ENCODE data around the gene AK8. TPM values are rescaled to one million over a fixed set of nuclear protein-coding genes. Genes with fewer than 3 reads are reported as not detected.

Gene AK8
- polyA plus RNA-seq, 1 of the 3 experiments (the other 2 are of a cell fraction): 0.77 TPM

DNA sequence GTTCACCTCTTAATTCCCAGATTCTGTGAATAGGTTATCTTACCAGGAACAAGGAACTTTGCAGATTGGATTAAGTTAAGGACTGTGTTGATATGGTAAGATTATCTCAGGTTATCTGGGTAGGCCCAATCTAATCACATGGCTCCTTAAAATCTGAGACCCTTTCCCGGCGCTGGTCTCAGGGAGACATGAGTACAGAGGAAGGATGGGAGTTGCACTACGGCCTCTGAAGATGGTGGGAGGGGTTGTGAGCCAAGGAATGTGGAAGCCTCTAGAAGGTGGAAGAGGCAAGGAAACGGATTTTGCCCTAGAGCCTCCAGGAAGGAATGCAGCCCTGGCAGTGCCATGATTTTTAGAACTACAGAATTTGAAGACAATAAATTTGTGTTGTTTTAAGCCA is 95.1 kb downstream of the AK8 start:
- WGBS (ENCODE audit: low lambda C conversion rate): 36% methylated on average over 4 of the region's 4 CpGs
- POLR2A ChIA-PET: no interaction called here
- CTCF ChIA-PET: no interaction called here

DNA sequence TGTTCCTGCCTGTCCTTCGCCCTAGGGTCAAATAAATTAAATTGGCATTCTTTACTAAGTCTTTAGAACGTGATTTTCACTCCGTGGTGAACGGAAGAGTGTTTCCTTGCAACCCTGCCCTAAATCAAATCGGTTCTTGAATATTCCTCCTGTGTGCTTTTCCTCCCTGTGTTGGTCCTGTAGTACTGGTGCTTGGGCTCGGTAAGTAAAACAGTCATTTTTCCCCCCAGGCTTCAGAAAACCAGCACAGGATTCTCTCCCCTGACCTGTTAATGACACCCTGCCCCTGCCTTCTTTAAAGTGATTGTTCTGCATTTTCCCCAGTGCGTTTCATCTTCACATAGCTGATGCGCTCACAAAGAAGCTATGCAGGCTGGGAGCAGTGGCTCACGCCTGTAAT is 96.0 kb downstream of the AK8 start:
- Histone ChIP-seq H3K27me3 (ENCODE audit: insufficient read depth) (no peaks in the 10 kb centered on the region; the same call in 1 of the 2 replicates), H3K4me1 (ENCODE audit: control insufficient read depth in 1 of 2, insufficient read depth in 2 of 2, low read depth in 1 of 2, low read length in 1 of 2) (peaks cover 0 to 9% of the 10 kb centered on the region in 2 experiments; a peak in 1 of 4 replicates), H4K20me1 (ENCODE audit: insufficient read depth) (no peaks in the 10 kb centered on the region), H3K9me3 (no peaks in the 10 kb centered on the region), H3F3A (replicated peaks; ENCODE audit: insufficient read depth) (no peaks in the 10 kb centered on the region), H3K27ac (ENCODE audit: low read depth in 2 of 2, low read length in 1 of 2) (no peak overlapping the region), H3K36me3 (replicated peaks in 1 of 2; ENCODE audit: control insufficient read depth in 1 of 2, insufficient read depth in 2 of 2, low read length in 1 of 2) (no peaks in the 10 kb centered on the region), H3K9ac (no peak overlapping the region), H3K4me2 (no peak overlapping the region), H3K79me2 (ENCODE audit: insufficient read depth) (no peaks in the 10 kb centered on the region), H2AFZ (ENCODE audit: low read depth) (no peak overlapping the region), H3K9me2 (no peaks in the 10 kb centered on the region), H3K4me3 (ENCODE audit: low read depth in 2 of 2, low read length in 1 of 2) (no peak overlapping the region)
- no peak for DNase-seq
- TF ChIP-seq, protein P1, sequence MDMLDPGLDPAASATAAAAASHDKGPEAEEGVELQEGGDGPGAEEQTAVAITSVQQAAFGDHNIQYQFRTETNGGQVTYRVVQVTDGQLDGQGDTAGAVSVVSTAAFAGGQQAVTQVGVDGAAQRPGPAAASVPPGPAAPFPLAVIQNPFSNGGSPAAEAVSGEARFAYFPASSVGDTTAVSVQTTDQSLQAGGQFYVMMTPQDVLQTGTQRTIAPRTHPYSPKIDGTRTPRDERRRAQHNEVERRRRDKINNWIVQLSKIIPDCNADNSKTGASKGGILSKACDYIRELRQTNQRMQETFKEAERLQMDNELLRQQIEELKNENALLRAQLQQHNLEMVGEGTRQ (IDR thresholded peaks at IDR 0.05; ENCODE audit: borderline replicate concordance, low read depth, low read length): no peak
- TF ChIP-seq POLR2AphosphoS5 (IDR thresholded peaks at IDR 0.05; ENCODE audit: low read depth, low read length) (no peak), FOSL2 (IDR thresholded peaks at IDR 0.05; ENCODE audit: borderline replicate concordance, low read depth) (no peak), JUND (IDR thresholded peaks at IDR 0.05) (no peak), RCOR1 (IDR thresholded peaks at IDR 0.05; ENCODE audit: low read length) (no peak), MXI1 (IDR thresholded peaks at IDR 0.05; ENCODE audit: low read depth, low read length) (no peak), TAF1 (IDR thresholded peaks at IDR 0.05; ENCODE audit: borderline replicate concordance, low read depth, low read length) (no peak), SMC3 (IDR thresholded peaks at IDR 0.05; ENCODE audit: low read depth, low read length) (no peak), RAD21 (IDR thresholded peaks at IDR 0.05; ENCODE audit: low read length) (no peak)
- TF ChIP-seq, protein P2, sequence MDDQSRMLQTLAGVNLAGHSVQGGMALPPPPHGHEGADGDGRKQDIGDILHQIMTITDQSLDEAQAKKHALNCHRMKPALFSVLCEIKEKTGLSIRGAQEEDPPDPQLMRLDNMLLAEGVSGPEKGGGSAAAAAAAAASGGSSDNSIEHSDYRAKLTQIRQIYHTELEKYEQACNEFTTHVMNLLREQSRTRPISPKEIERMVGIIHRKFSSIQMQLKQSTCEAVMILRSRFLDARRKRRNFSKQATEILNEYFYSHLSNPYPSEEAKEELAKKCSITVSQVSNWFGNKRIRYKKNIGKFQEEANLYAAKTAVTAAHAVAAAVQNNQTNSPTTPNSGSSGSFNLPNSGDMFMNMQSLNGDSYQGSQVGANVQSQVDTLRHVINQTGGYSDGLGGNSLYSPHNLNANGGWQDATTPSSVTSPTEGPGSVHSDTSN (IDR thresholded peaks at IDR 0.05): no peak
- POLR2A ChIA-PET: no interaction called here
- CTCF ChIA-PET: interaction anchor here (3.0 kb wide), 1 partner anchor 13 kb away, joined by 14 read pairs; no protein-coding TSS in a partner anchor
- 56% methylated on average over 9 of the region's 9 CpGs for WGBS (ENCODE audit: low lambda C conversion rate)

More for the DNA sequence above, 95.1 kb downstream of the AK8 start:
- Histone ChIP-seq H3K4me3 (ENCODE audit: low read depth in 2 of 2, low read length in 1 of 2) (no peak overlapping the region), H3F3A (replicated peaks; ENCODE audit: insufficient read depth) (no peaks in the 10 kb centered on the region), H3K9me2 (no peaks in the 10 kb centered on the region), H2AFZ (ENCODE audit: low read depth) (no peak overlapping the region), H3K4me1 (ENCODE audit: control insufficient read depth in 1 of 2, insufficient read depth in 2 of 2, low read depth in 1 of 2, low read length in 1 of 2) (peaks cover 0 to 9% of the 10 kb centered on the region in 2 experiments; a peak in 1 of 4 replicates), H4K20me1 (ENCODE audit: insufficient read depth) (no peaks in the 10 kb centered on the region), H3K27ac (ENCODE audit: low read depth in 2 of 2, low read length in 1 of 2) (no peak overlapping the region), H3K36me3 (replicated peaks in 1 of 2; ENCODE audit: control insufficient read depth in 1 of 2, insufficient read depth in 2 of 2, low read length in 1 of 2) (no peaks in the 10 kb centered on the region), H3K4me2 (no peak overlapping the region), H3K79me2 (ENCODE audit: insufficient read depth) (no peaks in the 10 kb centered on the region), H3K27me3 (ENCODE audit: insufficient read depth) (no peaks in the 10 kb centered on the region; the same call in 1 of the 2 replicates), H3K9me3 (no peaks in the 10 kb centered on the region), H3K9ac (no peak overlapping the region)
- TF ChIP-seq TEAD4 (IDR thresholded peaks at IDR 0.05; ENCODE audit: borderline replicate concordance, insufficient read depth): no peak
- no peak for DNase-seq
